IPS-18a (cell line): ENCODE data around the gene GPANK1.

Experiments used
- H3K27ac ChIP-seq: one replicate; pipeline ENCODE4 v1.5.1; 2013; ENCODE audit warnings: low read length
- H3K27me3 ChIP-seq: one replicate; pipeline ENCODE4 v1.6.1; 2013; ENCODE audit warnings: mild to moderate bottlenecking, low read length; ENCODE audit not compliant: control insufficient read depth, insufficient read depth
- H3K36me3 ChIP-seq: one replicate; pipeline ENCODE4 v1.6.1; 2013; ENCODE audit warnings: low read depth, low read length; ENCODE audit not compliant: control insufficient read depth
- H3K4me1 ChIP-seq: one replicate; pipeline ENCODE4 v1.6.1; 2013; ENCODE audit warnings: low read depth, low read length; ENCODE audit not compliant: control insufficient read depth
- H3K4me3 ChIP-seq: one replicate; pipeline ENCODE4 v1.5.1; 2013; ENCODE audit warnings: low read length
- H3K9ac ChIP-seq: one replicate; pipeline ENCODE4 v1.6.1; 2013; ENCODE audit warnings: mild to moderate bottlenecking, low read length, moderate library complexity
- H3K9me3 ChIP-seq: one replicate; pipeline ENCODE4 v1.6.1; 2013; ENCODE audit warnings: low read depth, low read length; ENCODE audit not compliant: control insufficient read depth

Gene GPANK1

DNA sequence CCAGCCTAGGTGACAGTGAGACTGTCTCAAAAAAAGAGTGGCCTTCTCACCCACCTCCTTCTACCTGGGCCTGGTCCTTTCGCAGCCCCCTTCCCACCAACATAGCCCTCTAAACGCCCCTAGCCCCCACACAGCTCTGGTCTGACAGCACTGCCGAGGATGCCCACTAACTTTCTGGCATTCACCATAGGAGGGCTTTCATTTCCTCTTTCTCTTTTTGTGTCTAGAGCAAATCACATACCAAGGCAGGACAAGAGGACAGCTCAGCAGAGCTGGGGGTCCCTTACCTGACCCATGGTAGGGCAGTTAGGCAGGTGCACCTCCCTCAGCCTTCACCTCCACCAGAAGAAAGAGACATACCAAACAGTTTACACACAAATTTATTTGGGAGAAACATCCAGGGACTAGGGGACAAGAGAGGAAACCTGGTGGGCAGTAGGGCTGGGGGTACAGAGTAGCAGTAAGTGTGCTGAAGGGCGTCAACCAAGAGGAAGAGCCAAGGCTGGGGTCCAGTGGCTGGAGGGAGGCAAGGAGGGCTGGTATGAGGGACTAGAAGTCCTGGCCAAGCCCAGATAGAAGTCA lies 11.6 kb upstream of the GPANK1 start:
- peaks cover 9% of the 10 kb centered on the region for H3K36me3 ChIP-seq
- no peaks in the 10 kb centered on the region for H3K4me1 ChIP-seq
- H3K27me3 ChIP-seq, result peaks cover 14% of the 10 kb centered on the region
- no peak overlapping the region for H3K27ac ChIP-seq
- H3K4me3 ChIP-seq, result no peak overlapping the region
- H3K9ac ChIP-seq, result no peak overlapping the region
- no peaks in the 10 kb centered on the region for H3K9me3 ChIP-seq

DNA sequence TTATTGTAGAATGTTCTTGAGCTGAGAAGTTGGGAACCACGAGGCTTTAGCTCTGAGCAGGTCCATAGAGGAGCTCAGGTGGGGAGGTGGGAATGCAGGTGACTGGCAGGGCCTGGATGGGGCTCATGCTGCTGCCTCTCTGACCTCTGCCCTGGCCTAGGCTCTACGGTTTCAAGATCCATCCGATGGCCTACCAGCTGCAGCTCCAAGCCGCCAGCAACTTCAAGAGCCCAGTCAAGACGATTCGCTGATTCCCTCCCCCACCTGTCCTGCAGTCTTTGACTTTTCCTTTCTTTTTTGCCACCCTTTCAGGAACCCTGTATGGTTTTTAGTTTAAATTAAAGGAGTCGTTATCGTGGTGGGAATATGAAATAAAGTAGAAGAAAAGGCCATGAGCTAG lies 4.9 kb upstream of the GPANK1 start, which contains the start of gene LY6G5B:
LY6G5B (plus strand) TSS at position 301 of the 400 bp plus-strand sequence. CDS start 975 bp downstream, outside the sequence.
- no peaks in the 10 kb centered on the region for H3K4me1 ChIP-seq
- peaks cover 56% of the 10 kb centered on the region for H3K36me3 ChIP-seq
- H3K4me3 ChIP-seq, result no peak within 1 kb of the TSS
- no peaks in the 10 kb centered on the region for H3K9me3 ChIP-seq
- H3K27ac ChIP-seq, result no peak within 1 kb of the TSS
- no peaks in the 10 kb centered on the region for H3K27me3 ChIP-seq
- H3K9ac ChIP-seq, result no peak within 1 kb of the TSS

DNA sequence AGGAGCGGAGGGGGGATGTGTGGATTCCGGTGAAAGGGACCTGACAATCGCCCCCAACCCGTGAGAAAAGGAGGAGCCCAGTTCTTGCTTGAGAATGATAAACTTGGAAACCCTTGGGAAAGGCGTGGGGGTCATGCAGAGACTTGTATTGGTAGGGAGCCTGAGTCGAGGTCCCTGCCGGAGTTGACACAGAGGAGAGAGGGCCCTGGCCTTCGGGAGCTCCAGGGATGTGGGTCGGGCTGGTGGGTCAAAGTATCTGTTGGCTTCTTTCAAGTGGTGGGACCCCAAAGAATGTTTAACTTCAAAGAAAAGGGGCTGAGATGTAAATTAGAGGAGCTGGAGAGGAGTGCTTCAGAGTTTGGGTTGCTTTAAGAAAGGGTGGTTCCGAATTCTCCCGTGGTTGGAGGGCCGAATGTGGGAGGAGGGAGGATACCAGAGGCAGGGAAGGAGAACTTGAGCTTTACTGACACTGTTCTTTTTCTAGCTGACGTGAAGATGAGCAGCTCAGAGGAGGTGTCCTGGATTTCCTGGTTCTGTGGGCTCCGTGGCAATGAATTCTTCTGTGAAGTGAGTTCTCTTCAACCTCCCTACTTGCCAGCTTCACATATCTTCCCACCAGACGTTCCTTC lies 1.7 kb upstream of the GPANK1 start:
- H3K36me3 ChIP-seq, result peaks cover 58% of the 10 kb centered on the region
- no peaks in the 10 kb centered on the region for H3K9me3 ChIP-seq
- H3K27ac ChIP-seq, result peak overlapping the region; percentile 22

DNA sequence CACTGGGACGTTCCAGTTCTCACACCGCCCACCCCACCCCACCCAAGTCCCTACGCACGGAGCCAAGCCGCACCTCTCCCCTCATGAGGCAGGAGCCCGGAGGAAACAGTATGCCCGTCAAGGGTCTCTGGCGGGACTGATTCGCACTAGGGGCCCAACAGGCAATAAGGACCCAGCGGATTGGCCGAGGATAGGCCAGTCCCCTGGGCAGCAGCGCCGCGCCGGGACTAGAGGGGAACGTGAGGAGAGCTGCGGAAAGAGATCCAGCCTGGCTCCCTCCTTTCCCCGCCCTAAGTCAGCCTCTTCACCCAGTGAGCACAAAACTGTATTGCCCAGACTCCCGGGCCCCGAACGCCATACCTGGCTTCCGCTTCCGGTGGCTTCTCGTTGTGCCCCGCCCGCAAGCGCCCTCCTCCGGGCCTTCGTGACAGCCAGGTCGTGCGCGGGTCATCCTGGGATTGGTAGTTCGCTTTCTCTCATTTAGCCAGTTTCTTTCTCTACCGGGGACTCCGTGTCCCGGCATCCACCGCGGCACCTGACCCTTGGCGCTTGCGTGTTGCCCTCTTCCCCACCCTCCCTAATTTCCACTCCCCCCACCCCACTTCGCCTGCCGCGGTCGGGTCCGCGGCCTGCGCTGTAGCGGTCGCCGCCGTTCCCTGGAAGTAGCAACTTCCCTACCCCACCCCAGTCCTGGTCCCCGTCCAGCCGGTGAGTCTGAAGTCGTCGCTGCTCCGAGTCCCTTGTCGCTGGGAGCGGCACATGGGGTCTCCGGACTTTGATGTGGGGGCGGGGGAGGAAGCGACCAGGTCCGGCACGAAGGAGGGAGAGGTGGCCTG lies 922 bp upstream of the GPANK1 start, which contains the start of gene CSNK2B:
CSNK2B (plus strand) TSS at position 580 of the 836 bp plus-strand sequence. CDS start 752 bp downstream, outside the sequence.
- Histone ChIP-seq H3K9ac (peak within 1 kb of the TSS; percentile 92), H3K4me3 (peak within 1 kb of the TSS; percentile 84), H3K27me3 (no peaks in the 10 kb centered on the region), H3K27ac (peak within 1 kb of the TSS; percentile 87), H3K4me1 (peaks cover 6% of the 10 kb centered on the region), H3K36me3 (peaks cover 51% of the 10 kb centered on the region), H3K9me3 (no peaks in the 10 kb centered on the region)

More for the DNA sequence above, 1.7 kb upstream of the GPANK1 start:
- Histone ChIP-seq H3K27me3 (no peaks in the 10 kb centered on the region), H3K9ac (peak overlapping the region; percentile 74), H3K4me3 (peak overlapping the region; percentile 84), H3K4me1 (peaks cover 3% of the 10 kb centered on the region)

DNA sequence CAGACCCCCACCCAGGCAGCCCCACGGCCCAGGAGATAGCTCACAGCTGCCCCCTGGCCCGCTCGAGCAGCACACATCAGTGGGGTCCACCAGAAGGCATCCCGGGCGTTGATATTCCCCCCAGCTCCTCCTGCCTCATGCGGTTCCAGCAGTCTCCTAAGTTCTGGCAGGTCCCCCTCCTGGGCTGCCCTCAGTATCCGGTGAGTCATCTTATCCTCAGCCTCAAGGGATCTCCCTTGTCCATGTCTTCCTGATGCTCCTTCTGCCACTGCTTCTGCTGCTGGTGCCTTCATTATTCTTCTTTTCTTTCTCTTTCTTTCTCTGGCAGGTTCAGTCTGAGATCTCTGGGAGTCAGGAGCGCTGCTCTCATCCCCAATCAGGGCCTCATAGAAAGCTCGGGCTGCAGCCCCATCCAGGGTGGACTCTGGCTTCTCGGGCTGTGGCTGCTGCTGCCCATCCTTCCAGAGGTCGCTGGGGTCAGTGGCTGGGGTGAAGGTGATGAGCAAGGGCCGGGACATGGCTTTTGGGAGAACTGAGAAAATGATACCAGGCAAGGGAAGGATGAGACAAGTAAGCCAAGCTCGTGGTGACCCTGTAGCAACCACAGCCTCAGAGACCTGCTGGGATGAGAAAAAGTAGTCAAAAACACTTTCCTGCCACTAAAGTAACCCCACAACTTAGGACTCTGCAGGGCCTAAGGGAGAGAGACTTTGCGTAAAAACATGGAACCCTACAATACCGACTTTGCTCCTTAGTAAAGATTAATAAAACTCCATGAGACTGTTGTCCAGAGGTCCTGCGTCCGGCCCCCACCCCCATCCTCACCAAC lies 622 bp downstream of the GPANK1 start:
- H3K4me3 ChIP-seq, result peak overlapping the region; percentile 84
- peaks cover 36% of the 10 kb centered on the region for H3K36me3 ChIP-seq
- H3K27ac ChIP-seq, result peak overlapping the region; percentile 87
- peak overlapping the region; percentile 92 for H3K9ac ChIP-seq
- no peaks in the 10 kb centered on the region for H3K27me3 ChIP-seq
- peaks cover 6% of the 10 kb centered on the region for H3K4me1 ChIP-seq
- H3K9me3 ChIP-seq, result no peaks in the 10 kb centered on the region

DNA sequence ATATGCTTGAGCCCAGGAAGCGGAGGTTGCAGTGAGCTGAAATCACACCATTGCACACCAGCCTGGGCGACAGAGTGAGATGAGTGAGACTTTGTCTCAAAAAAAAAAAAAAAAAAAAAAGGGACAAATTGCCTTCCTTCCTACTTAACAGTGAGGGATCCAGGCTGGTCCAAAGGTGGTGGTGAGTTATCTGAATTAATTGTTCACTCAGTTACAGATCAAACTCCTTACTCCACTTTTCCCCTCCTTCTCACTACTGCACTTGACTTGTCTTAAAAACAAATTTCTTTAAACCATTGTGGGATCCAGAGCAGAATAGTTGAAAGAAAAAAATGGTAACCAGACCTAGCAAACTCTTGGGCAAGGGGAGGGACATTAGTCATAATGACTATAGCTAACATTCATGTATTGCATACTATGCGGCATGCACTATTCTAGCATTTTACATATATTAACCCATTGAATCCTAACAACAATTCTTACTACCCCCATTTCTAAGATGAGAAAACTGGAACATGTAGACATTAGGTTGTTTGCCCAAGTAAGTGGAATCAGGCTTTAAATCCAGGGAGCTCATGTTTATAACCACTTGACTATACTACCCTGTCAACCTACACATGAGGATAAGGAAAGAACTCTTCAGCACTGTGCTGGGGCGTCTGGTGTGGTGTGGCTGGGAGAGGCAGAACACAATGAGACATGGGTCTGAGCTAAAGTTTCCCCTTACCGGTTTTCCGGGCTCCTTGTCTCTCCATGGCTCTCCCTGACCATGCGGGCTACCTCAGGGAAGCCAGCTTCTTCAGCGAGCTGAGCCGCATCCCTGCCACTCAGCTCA lies 1.5 kb downstream of the GPANK1 start:
- peak overlapping the region; percentile 84 for H3K4me3 ChIP-seq
- H3K36me3 ChIP-seq, result peaks cover 27% of the 10 kb centered on the region
- H3K9ac ChIP-seq, result peak overlapping the region; percentile 92
- H3K27me3 ChIP-seq, result no peaks in the 10 kb centered on the region
- H3K27ac ChIP-seq, result no peak overlapping the region
- H3K4me1 ChIP-seq, result peaks cover 6% of the 10 kb centered on the region
- no peaks in the 10 kb centered on the region for H3K9me3 ChIP-seq

DNA sequence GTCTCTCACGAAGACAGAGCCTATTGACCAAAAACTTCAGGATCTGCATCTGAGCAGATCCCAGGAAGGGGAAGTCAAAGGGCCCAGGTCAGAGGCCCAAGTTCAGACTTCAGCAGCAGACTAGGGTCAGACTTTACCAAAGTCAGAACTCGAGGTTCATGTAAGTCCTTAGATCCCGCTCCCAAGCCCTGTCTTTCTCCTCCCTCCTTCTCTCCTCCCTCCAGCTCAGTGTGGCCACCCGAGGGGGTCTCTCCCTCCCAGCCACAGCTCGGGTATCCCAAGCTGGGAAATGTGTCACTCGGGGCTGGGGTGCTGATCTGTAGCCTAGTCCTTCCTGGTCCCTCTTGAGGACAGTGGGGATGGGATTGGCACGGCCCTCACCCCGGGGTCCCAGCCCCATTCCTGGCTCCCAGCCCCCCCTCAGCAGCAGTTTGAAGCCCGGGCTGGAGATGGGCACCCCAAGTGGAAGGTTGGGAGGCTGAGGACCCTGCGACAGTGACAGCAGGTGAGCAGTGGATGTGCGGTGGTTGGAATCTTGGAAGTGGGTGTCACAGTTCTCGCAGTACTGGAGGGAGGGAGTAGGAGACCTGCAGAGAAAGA lies 2.6 kb downstream of the GPANK1 start:
- Histone ChIP-seq H3K36me3 (peaks cover 16% of the 10 kb centered on the region), H3K27me3 (no peaks in the 10 kb centered on the region), H3K9ac (no peak overlapping the region), H3K9me3 (no peaks in the 10 kb centered on the region), H3K27ac (no peak overlapping the region), H3K4me1 (peaks cover 6% of the 10 kb centered on the region), H3K4me3 (no peak overlapping the region)

DNA sequence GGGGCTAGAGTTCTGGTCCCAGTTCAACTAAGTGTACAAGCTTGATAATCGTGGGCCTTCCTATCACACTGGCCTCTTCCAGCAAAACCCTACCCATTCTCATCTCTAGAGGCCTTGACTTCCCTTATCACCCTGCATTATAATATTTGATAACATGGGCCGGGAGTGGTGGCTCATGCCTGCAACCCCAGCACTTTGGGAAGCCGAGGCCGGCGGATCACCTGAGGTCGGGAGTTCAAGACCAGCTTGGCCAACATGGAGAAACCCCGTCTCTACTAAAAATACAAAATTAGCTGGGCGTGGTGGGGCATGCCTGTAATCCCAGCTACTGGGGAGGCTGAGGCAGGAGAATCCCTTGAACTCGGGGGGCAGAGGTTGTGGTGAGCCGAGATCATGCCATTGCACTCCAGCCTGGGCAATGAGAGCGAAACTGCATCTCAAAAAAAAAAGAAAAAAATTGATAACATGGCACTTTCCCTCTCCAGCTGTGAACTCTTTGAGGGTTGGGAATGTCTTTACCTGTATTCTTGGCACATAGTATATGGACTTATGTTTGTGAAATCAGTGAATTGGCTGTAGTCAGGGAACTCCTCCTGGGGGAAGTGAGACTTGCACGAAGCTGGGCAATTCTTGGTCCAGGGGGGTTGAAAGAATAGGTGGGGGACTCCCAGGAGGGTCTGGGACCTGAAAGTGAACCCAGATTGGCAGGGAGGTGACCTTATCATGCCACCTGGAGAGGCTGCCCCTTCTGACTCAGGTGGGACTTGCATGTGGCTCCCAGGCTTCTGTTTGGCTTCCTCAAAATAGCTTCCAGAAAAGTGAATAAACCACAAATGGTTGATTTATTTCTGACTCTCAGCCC lies 3.3 kb downstream of the GPANK1 start:
- no peaks in the 10 kb centered on the region for H3K9me3 ChIP-seq
- peak overlapping the region; percentile 81 for H3K9ac ChIP-seq
- peaks cover 11% of the 10 kb centered on the region for H3K36me3 ChIP-seq

DNA sequence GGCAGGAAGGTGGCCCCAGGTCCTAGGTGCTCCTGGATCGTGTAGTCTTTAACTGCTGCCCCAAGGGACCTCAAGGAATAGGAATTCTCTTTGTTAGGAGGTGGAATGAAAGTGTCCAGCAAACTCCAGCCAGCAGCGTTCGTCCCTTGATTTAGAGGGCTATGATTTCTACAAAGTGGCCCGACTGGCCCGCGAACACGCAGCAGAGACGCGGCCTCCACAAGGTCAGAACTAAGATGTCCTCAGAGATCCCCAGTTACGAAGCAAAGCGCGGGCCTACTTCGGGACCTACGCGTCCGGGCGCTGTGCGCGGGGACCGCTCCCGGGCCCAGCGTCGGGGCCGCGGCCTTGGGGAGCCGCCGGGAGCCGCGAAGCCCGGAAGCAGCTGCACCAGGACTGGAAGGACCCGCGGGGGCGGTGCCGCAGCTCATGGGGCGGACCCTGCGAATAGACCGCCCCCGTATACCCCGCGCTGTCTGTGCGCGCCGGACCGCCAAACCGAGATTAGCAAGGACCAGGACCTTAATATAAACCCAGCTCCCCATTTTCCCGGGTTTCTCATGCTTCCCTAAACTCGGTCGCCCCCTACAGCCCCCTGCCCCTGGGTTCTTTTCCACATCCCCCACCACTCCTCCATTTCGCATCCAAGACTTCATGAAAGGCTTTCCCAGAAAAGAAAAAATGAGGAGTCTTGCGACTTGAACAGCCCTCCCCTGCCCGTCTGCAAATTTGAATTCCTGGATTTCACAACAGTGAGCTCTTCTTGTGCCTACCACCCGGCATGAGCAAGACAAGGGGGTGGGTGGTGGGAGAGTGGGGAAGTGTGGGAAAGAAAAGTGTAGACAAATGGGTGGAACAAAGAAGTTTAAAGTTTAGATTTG lies 4.2 kb downstream of the GPANK1 start, which contains the start of gene C6orf47:
C6orf47 (minus strand) TSS at position 398 of the 881 bp plus-strand sequence. CDS start 831 bp downstream, outside the sequence.
- no peaks in the 10 kb centered on the region for H3K27me3 ChIP-seq
- H3K9me3 ChIP-seq, result no peaks in the 10 kb centered on the region
- peak within 1 kb of the TSS; percentile 64 for H3K27ac ChIP-seq
- peaks cover 11% of the 10 kb centered on the region for H3K36me3 ChIP-seq
- peak within 1 kb of the TSS; percentile 81 for H3K9ac ChIP-seq
- peaks cover 6% of the 10 kb centered on the region for H3K4me1 ChIP-seq
- peak within 1 kb of the TSS; percentile 69 for H3K4me3 ChIP-seq

More for the DNA sequence above, 3.3 kb downstream of the GPANK1 start:
- peak overlapping the region; percentile 69 for H3K4me3 ChIP-seq
- peaks cover 6% of the 10 kb centered on the region for H3K4me1 ChIP-seq
- H3K27me3 ChIP-seq, result no peaks in the 10 kb centered on the region
- H3K27ac ChIP-seq, result peak overlapping the region; percentile 64
